Progenitor cell of endocrine pancreas (in vitro differentiated cells): ENCODE data around the gene UGT2B28. TPM values are rescaled to one million over a fixed set of nuclear protein-coding genes. Genes with fewer than 3 reads are reported as not detected.
"Not testable (repeated sequence)": the region's sequence is repeated elsewhere in the genome, so short reads cannot be mapped to it uniquely, and the experiment has no call there.

Source experiments
- DNase-seq: peaks from one replicate; pipeline ENCODE4 v3.0.0; 2021; ENCODE audit warnings: low spot score; ENCODE audit not compliant: unreplicated experiment
- H3K27ac Mint-ChIP-seq: 2 replicates; pipeline ENCODE4 v1.8.0; 2021; ENCODE audit warnings: mild to moderate bottlenecking, moderate library complexity, mixed read lengths
- H3K27me3 Mint-ChIP-seq: 2 replicates; pipeline ENCODE4 v1.8.0; 2021; ENCODE audit warnings: mixed read lengths
- H3K36me3 Mint-ChIP-seq: 2 replicates; pipeline ENCODE4 v1.8.0; 2022; ENCODE audit warnings: mixed read lengths; ENCODE audit not compliant: insufficient read depth
- H3K4me1 Mint-ChIP-seq: 2 replicates; pipeline ENCODE4 v1.8.0; 2021; ENCODE audit warnings: low read depth, mixed read lengths
- H3K4me3 Mint-ChIP-seq: 2 replicates; pipeline ENCODE4 v1.8.0; 2021; ENCODE audit warnings: low read depth, mild to moderate bottlenecking, moderate library complexity, mixed read lengths
- H3K9me3 Mint-ChIP-seq: 2 replicates; pipeline ENCODE4 v1.8.0; 2021; ENCODE audit warnings: low read depth, mixed read lengths
- CTCF ChIP-seq: fragments of 200-600 bp; sonication (generic); IDR thresholded peaks from one replicate; pipeline ENCODE4 v1.5.0; 2021; ENCODE audit warnings: antibody characterized with exemption, mild to moderate bottlenecking; ENCODE audit not compliant: unreplicated experiment
- total RNA-seq: library from RNA; stranded (reverse); gene quantifications from 2 replicates; pipeline ENCODE4 v1.2.1, GENCODE V29; 2021

Gene UGT2B28
- total RNA-seq, 1 donor from 2014 or later: not detected

DNA sequence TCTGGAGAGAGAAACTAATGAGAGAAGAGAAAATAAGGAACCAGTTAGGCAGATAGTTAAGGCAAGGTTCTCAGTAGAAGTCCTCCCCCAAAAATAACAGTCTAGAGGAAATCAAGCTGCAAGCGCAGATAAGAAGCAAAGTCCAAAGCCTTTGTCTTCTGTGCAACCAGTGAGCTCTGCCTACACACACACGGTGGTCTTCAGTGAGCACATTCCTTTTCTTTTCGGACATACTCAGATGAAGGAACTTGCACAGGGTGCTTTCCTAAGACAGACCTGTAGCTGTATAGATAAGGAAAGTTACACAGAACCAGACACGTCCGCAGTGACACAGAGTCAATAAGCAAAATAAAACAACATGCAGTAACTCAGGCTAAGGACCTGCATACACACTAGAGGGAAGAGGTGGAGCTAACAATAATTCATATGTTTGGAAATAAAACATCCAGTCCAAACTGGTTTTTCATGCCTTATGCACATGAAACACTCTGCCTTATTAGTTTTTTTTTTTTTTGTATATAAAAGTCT lies 29.3 kb downstream of the UGT2B28 start:
- Mint-ChIP-seq H3K4me1 (peaks cover 18% of the 10 kb centered on the region), H3K9me3 (peaks cover 12% of the 10 kb centered on the region)
- DNase-seq, H3K27ac Mint-ChIP-seq, H3K36me3 Mint-ChIP-seq, H3K27me3 Mint-ChIP-seq, H3K4me3 Mint-ChIP-seq: not testable (repeated sequence)

- H3K9me3 Mint-ChIP-seq: peaks cover 12% of the 10 kb centered on the region
- H3K27ac Mint-ChIP-seq: not testable (repeated sequence)
Observed at GRCh38 chr4:69310262-69310661, 30.0 kb downstream of the UGT2B28 start.

GRCh38 chr4:69317669-69318298 lies 37.5 kb downstream of the UGT2B28 start:
- H3K27me3 Mint-ChIP-seq, H3K4me3 Mint-ChIP-seq, H3K9me3 Mint-ChIP-seq, H3K27ac Mint-ChIP-seq, H3K36me3 Mint-ChIP-seq: not testable (repeated sequence)
- peaks cover 12% of the 10 kb centered on the region for H3K4me1 Mint-ChIP-seq
- peak; percentile 16 for DNase-seq
- peak; percentile 81 for TF ChIP-seq CTCF

More at GRCh38 chr4:69310262-69310661, 30.0 kb downstream of the UGT2B28 start:
- not testable (repeated sequence) for DNase-seq, H3K27me3 Mint-ChIP-seq, H3K36me3 Mint-ChIP-seq, H3K4me3 Mint-ChIP-seq
- H3K4me1 Mint-ChIP-seq: peaks cover 18% of the 10 kb centered on the region

GRCh38 chr4:69321153-69321729 lies 41.0 kb downstream of the UGT2B28 start:
- H3K36me3 Mint-ChIP-seq: no peaks in the 10 kb centered on the region
- no peak overlapping the region for H3K27ac Mint-ChIP-seq

DNA sequence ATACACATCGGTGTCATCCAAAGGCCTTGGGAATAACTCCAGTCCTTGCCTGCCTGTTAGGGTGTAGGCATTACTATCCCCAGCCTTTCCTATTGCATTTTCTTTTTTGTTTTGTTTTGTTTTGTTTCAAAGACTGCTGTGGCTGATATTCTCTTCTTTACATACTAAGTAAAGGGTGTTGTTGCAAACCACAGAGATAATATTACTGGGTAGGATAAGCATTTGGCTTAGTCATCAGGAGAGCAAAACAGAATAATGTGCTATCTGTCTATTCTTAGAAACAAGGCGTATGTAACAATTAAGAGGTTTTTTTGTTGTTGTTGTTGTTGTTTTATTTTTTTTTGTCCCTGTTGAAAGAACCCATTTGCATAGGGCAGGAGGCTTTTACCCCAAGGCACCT lies 41.8 kb downstream of the UGT2B28 start:
- Mint-ChIP-seq H3K36me3 (no peaks in the 10 kb centered on the region), H3K27ac (no peak overlapping the region), H3K27me3 (no peaks in the 10 kb centered on the region), H3K9me3 (no peaks in the 10 kb centered on the region), H3K4me3 (no peak overlapping the region), H3K4me1 (peaks cover 12% of the 10 kb centered on the region)
- no peak for DNase-seq
- no peak for TF ChIP-seq CTCF

More at GRCh38 chr4:69321153-69321729, 41.0 kb downstream of the UGT2B28 start:
- TF ChIP-seq CTCF: no peak
- no peak for DNase-seq
- peaks cover 12% of the 10 kb centered on the region for H3K4me1 Mint-ChIP-seq
- no peaks in the 10 kb centered on the region for H3K9me3 Mint-ChIP-seq
- no peak overlapping the region for H3K4me3 Mint-ChIP-seq
- no peaks in the 10 kb centered on the region for H3K27me3 Mint-ChIP-seq

- H3K4me3 Mint-ChIP-seq: no peak overlapping the region
- no peaks in the 10 kb centered on the region for H3K27me3 Mint-ChIP-seq
- no peak for DNase-seq
Observed at GRCh38 chr4:69323284-69323683, 43.0 kb downstream of the UGT2B28 start.

More at GRCh38 chr4:69323284-69323683, 43.0 kb downstream of the UGT2B28 start:
- no peak for TF ChIP-seq CTCF
- Mint-ChIP-seq H3K36me3 (no peaks in the 10 kb centered on the region), H3K27ac (no peak overlapping the region), H3K9me3 (no peaks in the 10 kb centered on the region), H3K4me1 (peaks cover 8% of the 10 kb centered on the region)
